HG03175 (cell line): ENCODE results near the gene POFUT2.

ENCODE experiments used
- ATAC-seq: cut with Tn5 transposase; IDR thresholded peaks from one replicate; pipeline ENCODE4 v1.9.1; 2021; ENCODE audit warnings: mild to moderate bottlenecking, moderate library complexity; ENCODE audit not compliant: unreplicated experiment

Gene POFUT2

DNA sequence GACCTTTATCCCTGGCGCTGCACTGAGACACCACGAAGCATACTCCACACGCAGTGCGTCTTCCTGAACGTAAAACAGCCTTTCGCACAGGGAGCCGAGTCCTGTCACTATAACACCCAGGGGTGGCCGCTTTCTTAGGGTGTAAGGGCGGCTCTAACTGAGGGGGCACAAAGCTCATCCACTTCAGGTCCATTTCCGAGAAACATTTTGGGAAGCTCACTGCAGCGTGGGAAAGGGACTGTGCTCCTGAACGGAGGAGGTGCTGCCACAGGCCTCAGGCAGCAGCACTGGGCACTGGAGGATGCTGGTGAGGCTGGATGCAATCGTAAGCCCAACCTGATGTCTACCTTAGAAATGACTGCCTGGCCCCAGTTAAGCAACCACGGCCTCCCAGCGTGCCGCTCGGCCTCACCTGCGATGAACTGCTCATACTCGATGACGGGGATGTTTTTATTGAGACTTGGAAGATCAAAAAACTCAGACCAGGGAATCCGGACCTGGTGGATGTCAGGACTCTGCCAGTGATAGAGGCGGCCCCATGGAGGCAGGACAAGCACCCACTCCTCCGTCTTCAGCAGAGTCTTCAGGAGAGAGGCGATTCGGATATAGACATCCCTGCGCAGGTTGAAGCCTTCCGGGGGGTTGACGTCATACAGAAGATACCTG, 2.3 kb downstream of the POFUT2 start:
- ATAC-seq = no peak

DNA sequence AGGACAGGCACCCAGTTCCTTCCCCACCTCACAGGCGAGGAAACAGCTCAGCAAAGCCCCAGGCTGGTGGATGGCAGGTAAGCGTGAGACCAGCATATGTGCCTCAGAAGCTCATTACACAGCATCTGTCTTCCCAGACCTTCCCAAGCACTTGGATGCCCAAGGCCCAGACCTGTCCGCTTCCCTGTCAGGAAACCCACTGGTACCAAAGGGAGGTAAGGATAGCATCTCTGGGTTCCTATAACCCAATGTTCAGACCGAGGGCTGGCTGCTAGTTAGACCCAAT, 3.3 kb downstream of the POFUT2 start:
- no peak for ATAC-seq

- ATAC-seq = no peak
Observed at GRCh38 chr21:45283611-45284455, 3.9 kb downstream of the POFUT2 start.

GRCh38 chr21:45283035-45283610, 4.6 kb downstream of the POFUT2 start:
- no peak for ATAC-seq

DNA sequence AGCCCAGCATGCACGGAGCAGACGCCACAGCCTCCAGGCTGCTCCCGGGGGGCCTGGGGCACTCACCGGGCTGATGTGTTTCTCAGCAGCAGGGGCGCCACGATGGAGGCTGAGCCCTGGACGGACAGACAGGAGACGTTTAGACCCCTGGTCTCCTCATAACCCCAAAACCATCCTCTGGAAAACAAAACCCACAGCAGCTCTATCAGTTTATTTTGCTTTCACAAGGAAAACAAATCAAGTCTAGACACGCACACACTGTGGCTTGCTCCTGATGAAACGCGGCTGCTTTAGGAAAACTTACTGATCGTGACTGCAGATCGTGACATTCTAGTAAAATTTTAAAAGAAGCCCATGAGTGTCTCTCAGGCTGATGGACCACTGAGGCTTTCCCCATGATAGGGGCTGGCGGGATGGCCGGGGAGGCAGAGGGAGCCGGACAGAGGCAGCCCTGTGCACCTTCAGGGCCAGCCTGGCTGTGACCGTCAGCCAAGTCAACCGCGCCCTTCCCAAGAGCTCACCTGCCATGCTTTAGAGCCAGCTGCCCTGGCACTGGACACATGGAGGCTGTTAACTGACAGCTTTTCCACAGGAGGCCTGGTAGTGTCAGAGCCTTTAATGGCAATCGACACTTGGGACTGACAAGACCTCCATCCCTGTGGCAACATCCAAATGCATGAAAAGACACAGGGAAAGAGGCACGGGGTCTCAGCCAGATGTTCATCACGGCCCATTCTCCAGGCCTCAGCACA, 5.2 kb downstream of the POFUT2 start:
- ATAC-seq = no peak

DNA sequence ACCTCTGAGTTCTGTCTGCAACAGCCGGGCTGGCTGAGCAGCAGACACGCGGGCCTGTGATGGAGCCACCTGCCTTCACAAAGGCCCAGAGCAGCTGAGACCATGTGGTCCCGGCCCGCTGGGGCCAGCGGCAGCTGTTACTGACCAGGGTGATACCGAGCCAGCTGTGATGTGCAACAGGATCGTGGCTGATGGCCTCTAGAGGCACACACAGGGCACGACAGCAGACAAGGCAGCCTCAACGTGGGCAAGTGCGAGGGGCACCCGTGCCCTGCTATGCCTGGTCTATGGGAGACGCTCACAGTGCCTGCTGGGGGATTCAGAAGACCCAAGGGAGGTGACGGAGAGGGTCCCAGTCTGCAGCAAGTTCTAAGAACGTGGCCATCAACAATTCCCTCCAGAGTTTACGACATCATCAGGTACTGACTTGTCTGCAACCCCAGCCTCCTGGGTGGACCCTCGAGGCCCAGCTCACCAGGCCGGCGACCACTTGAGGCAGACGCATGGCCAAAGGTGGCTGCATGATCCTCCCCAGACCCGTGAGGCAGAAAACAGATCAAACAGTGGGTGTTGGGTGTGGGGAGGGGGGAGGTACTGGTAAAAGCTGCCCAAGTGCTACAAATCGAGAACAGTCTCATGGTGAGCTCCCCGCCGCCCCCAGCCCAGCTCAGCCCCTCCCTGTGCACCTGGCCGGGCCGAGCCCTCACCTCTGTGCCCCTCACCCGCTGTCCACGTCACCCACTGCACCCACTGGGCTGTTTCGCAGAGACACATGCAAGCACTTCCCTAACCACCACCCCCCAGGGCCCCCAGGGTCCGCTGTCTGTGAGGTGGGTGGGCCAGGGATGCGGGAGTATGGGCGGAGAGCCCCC, 6.0 kb downstream of the POFUT2 start:
- no peak for ATAC-seq

DNA sequence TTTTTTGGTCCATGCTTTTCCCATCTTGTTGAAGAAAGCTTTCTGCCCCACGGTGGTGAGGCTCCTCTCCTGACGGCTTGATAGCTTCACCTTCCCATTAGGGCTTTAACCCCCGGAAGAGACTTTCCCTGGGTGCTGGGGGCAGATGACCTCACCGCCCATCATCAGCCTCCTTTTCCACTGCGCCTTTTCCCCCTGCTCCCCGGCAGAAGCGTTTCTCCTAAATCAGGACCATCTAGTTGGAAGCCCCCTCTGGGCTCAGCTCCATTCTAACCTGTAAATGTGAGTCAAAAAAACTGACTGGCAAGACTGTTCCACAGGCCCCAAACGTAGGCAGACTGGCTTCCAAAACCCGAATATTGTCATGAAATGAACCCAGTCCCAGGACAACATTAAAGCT, 6.7 kb downstream of the POFUT2 start:
- ATAC-seq = no peak

DNA sequence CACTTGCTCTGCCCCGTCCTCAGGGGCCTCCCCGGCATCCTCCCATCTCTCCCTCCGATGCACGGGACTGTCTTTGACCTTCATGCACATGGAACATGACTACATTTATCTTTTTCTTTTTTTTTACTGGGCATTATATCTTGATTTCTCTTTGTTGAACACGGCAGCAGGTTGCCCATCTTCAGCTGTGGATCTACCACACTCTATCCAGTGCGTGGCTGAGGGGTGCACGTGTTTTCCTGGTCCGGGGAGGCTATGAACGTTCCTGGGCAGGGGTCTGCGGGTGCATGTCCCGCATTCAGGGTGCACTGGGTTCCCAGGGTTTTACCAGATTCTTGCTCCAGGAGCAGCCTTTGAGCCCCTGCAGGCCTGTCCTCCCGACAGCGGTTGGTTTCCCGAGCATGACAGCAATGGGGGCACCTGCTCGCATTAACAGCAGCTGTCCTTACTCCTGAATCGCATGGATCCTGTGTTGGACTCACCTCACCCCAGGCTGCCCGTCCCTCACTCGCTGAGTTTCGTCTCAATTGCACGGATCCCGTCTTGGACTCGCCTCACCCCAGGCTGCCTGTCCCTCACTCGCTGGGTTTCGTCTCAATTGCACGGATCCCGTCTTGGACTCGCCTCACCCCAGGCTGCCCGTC, 7.4 kb downstream of the POFUT2 start:
- ATAC-seq = no peak

GRCh38 chr21:45279446-45280177, 8.1 kb downstream of the POFUT2 start:
- no peak for ATAC-seq

- ATAC-seq = no peak
Observed at GRCh38 chr21:45278156-45278911, 9.4 kb downstream of the POFUT2 start.

- no peak for ATAC-seq
Observed at GRCh38 chr21:45277101-45278045, 10.3 kb downstream of the POFUT2 start.

DNA sequence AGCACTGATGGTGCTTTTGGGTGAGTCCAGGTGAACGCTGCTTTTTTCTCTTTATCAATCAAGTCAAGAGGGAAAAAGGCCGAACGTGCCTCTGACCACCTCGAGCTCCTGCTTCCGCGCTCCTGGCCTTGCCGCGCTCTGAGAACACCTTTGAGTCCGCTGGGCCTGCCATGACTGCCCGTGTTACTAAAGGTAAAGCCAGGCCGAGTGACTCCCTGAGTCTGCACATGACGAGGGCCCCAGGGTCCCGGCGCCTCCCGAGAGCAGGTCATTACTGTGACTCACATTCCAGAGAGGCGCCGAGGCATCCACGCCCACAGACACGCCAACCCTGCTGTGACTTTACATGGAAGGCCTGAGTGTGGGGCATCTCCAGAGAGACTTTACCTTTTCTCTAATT, 11.1 kb downstream of the POFUT2 start:
- no peak for ATAC-seq

DNA sequence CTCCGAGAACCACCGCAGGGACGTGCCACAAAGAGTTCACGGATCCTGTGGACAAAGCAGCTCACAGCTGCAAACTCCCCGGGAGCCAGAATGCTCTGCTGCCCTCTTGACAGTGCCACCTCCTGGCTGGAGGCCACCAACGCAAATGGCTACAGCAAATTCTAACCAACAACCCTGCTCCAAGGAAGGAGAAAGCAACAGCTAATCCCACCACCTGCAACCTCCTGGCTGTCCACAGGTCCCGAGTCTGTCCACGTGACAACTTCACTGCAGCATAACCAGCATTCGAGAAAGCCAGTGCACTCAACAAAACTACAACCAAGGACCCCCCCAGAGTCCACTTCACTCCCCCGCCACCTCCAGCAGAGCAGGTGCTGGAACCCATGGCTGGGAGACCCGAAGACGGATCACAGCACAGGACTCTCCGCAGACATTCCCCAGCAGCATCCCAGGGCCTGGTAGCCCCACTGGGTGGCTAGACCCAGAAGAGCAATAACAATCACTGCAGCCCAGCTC, 17.3 kb downstream of the POFUT2 start:
- ATAC-seq = no peak

DNA sequence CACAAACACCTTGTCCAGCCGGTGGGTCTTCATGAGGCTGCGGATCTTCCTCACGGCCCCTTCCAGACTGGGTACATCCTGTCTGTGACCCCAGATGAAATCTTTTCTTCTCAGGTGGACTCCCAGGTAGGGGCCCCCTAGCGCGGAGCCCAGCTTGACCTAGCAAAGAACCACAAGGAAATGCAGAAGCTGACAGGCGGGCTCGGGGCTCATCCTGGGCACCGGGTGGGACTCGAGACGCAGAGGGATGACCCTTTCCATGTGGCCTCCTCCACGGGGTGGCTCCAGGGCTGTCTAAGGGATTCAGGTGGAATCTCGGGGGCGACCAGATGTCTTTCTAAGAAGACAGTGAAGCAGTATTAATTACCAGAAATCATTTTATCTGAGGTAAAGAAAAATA, 17.8 kb downstream of the POFUT2 start:
- no peak for ATAC-seq

DNA sequence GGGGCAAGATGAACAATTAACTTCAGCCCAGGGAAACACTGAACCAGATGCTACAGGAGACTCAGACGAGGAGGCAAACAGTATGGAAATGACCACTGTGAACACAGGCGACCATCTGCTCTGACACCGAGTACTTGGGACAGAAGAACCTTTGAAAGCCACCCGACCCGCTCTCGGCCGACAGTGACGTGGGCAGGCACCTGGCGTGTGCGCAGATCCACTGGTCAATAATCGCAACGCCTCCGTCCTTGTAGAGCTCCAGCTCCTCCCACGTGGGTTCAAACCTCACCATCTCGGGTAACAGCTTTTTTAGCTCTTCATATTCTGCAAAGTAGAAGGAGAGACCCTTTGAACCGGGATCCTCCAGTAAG, 20.3 kb downstream of the POFUT2 start:
- ATAC-seq = no peak

GRCh38 chr21:45266518-45267389, 20.9 kb downstream of the POFUT2 start:
- no peak for ATAC-seq
